ENCODE results near the gene SLAMF9. TPM values are rescaled to one million over a fixed set of nuclear protein-coding genes. Genes with fewer than 3 reads are reported as not detected.

SLAMF9 gene
- total and polyA plus RNA-seq, 2 of the 8 experiments (the other 6 are each of a cell fraction or from before 2014, with no cell fraction given), result not detected

- Histone ChIP-seq H3K23ac (ENCODE audit: insufficient read length) (no peak overlapping the region), H3K36me3 (ENCODE audit: control insufficient read depth in 2 of 4, insufficient read depth in 4 of 4, low read length in 3 of 4) (no peaks in the 10 kb centered on the region), H2AFZ (ENCODE audit: low read length) (no peak overlapping the region), H3K9ac (replicated peaks in 1 of 4; ENCODE audit: extremely low read depth in 1 of 4, low read depth in 3 of 4, low read length in 3 of 4) (no peak overlapping the region), H3K79me2 (ENCODE audit: control insufficient read depth in 1 of 2, insufficient read depth in 2 of 2, low read length in 2 of 2) (peaks cover 3 to 9% of the 10 kb centered on the region in 2 experiments; a peak in 2 of 4 replicates), H3K4me3 (ENCODE audit: extremely low read depth in 1 of 4, insufficient read depth in 2 of 4, low read depth in 3 of 4, low read length in 4 of 4) (no peak overlapping the region), H3K79me1 (ENCODE audit: low read depth, low read length) (peaks cover 2% of the 10 kb centered on the region; the same call in 1 of the 2 replicates), H2BK12ac (ENCODE audit: low read depth, low read length) (no peak overlapping the region), H3K4ac (replicated peaks; ENCODE audit: insufficient read length, low read depth, low read length) (no peak overlapping the region), H3K23me2 (ENCODE audit: low read depth, low read length) (peaks cover 10% of the 10 kb centered on the region; the same call in 1 of the 2 replicates), H3K9me3 (ENCODE audit: insufficient read depth in 2 of 2, low read depth in 1 of 2, low read length in 1 of 2) (no peaks in the 10 kb centered on the region), H2BK20ac (ENCODE audit: low read length) (no peak overlapping the region), H4K5ac (ENCODE audit: insufficient read length, low read depth, low read length) (no peak overlapping the region), H3K14ac (ENCODE audit: insufficient read length) (no peak overlapping the region), H3K27me3 (replicated peaks in 1 of 4; ENCODE audit: control insufficient read depth in 3 of 4, extremely low read depth in 1 of 4, insufficient read depth in 3 of 4, low read length in 3 of 4) (no peaks in the 10 kb centered on the region; a peak in 1 of 7 replicates), H2BK15ac (ENCODE audit: low read length) (no peak overlapping the region), H3K4me2 (ENCODE audit: insufficient read depth in 1 of 2, low read depth in 2 of 2, low read length in 2 of 2) (no peak overlapping the region), H3K4me1 (replicated peaks in 1 of 4; ENCODE audit: control insufficient read depth in 3 of 4, insufficient read depth in 4 of 4, low read length in 3 of 4) (peaks cover 7 to 13% (median 10%) of the 10 kb centered on the region in 4 experiments), H2BK120ac (replicated peaks; ENCODE audit: low read depth, low read length) (no peak overlapping the region), H4K8ac (ENCODE audit: extremely low read depth, insufficient read depth, low read length) (no peak overlapping the region), H4K20me1 (replicated peaks in 1 of 2; ENCODE audit: control insufficient read depth in 1 of 2, insufficient read depth in 2 of 2, low read length in 2 of 2) (no peaks in the 10 kb centered on the region), H4K91ac (replicated peaks; ENCODE audit: insufficient read length, low read length) (no peak overlapping the region), H3K56ac (replicated peaks; ENCODE audit: insufficient read length, low read depth, low read length) (no peak overlapping the region), H2AK5ac (ENCODE audit: low read depth, low read length) (no peak overlapping the region), H3K18ac (ENCODE audit: extremely low read depth, low read length) (no peak overlapping the region), H2BK5ac (ENCODE audit: low read depth, low read length) (no peak overlapping the region), H3K27ac (ENCODE audit: low read depth, low read length) (no peak overlapping the region)
- no peak for DNase-seq (ENCODE audit: low read depth in 1 of 2, low spot score in 2 of 2)
- WGBS, 2 experiments (ENCODE audit: extremely low coverage in 1 of 2, insufficient coverage in 1 of 2, insufficient read length in 1 of 2, insufficient replicate concordance in 2 of 2, low coverage in 1 of 2, low lambda C conversion rate in 2 of 2, missing lambda C conversion rate in 1 of 2), result 87 to 100% methylated on average over 1 to 6 of the region's 6 CpGs
- POLR2A ChIA-PET (ENCODE audit: partially characterized antibody), result interaction anchor here (1.2 to 1.4 kb wide), 3 partner anchors 16 to 60 kb away, joined by 3 read pairs; no protein-coding TSS in a partner anchor
- TF ChIP-seq YY1 (IDR thresholded peaks at IDR 0.05; ENCODE audit: low read depth, low read length), result no peak
- no peak for TF ChIP-seq ATF3 (IDR thresholded peaks at IDR 0.05; ENCODE audit: insufficient read depth, low read depth, low read length)
- no peak for TF ChIP-seq TAF7 (optimal IDR thresholded peaks at IDR 0.05; ENCODE audit: borderline replicate concordance, low read depth, low read length)
- TF ChIP-seq CBX8 (IDR thresholded peaks at IDR 0.05; ENCODE audit: borderline replicate concordance, low read depth, low read length), result no peak
- TF ChIP-seq MAX (IDR thresholded peaks at IDR 0.05), result no peak
- no peak for TF ChIP-seq SP2 (IDR thresholded peaks at IDR 0.05; ENCODE audit: low read length)
- no peak for TF ChIP-seq NRF1 (IDR thresholded peaks at IDR 0.05; ENCODE audit: low read depth, low read length)
- no peak for TF ChIP-seq SIN3A (conservative IDR thresholded peaks at IDR 0.05 in 1 of 2, IDR thresholded peaks at IDR 0.05 in 1 of 2; ENCODE audit: low read depth in 1 of 2, low read length in 2 of 2)
- TF ChIP-seq RAD21 (IDR thresholded peaks at IDR 0.05 in 1 of 2, conservative IDR thresholded peaks at IDR 0.05 in 1 of 2; ENCODE audit: low read depth in 2 of 2, low read length in 2 of 2), result no peak
- FAIRE-seq, result no peak
- CTCF ChIA-PET (ENCODE audit: partially characterized antibody), result interaction anchor here (16.3 to 35.5 kb wide), 2 partner anchors 12 to 55 kb away, joined by 128 to 696 read pairs; no protein-coding TSS in a partner anchor
These were observed 4.9 kb downstream of the SLAMF9 start for GRCh38 chr1:159949123-159949522.

Measured in H1 (cell line).